ENCODE measurements around the gene MUC15.

MUC15 gene

DNA sequence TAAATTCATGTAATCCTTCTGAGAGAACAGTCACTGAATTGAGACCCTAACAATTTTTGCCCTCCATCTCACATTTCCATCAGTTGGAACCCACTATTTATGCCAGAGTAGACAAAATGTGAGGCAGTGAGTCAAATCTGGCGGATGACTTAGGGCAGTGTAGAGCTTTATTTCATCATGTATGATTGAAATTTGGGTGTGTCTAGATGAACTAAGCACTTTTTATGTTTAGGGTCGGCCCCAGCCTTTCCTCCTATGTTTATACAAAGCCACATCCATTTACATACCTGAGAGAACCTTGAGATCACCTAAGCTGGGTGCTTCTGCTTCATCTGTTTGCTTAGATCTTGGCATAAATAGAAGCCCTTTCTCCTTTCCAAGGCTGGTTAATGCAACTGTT, 15.0 kb upstream of the MUC15 start:
- no peak overlapping the region for H3K4me3 ChIP-seq (replicated peaks; ENCODE audit: low read depth, low read length)
- no peak for DNase-seq (ENCODE audit: extremely low read depth, low read depth)
- TF ChIP-seq, protein P1, sequence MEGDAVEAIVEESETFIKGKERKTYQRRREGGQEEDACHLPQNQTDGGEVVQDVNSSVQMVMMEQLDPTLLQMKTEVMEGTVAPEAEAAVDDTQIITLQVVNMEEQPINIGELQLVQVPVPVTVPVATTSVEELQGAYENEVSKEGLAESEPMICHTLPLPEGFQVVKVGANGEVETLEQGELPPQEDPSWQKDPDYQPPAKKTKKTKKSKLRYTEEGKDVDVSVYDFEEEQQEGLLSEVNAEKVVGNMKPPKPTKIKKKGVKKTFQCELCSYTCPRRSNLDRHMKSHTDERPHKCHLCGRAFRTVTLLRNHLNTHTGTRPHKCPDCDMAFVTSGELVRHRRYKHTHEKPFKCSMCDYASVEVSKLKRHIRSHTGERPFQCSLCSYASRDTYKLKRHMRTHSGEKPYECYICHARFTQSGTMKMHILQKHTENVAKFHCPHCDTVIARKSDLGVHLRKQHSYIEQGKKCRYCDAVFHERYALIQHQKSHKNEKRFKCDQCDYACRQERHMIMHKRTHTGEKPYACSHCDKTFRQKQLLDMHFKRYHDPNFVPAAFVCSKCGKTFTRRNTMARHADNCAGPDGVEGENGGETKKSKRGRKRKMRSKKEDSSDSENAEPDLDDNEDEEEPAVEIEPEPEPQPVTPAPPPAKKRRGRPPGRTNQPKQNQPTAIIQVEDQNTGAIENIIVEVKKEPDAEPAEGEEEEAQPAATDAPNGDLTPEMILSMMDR (IDR thresholded peaks at IDR 0.05; ENCODE audit: low read depth, low read length, missing control alignments), result no peak

DNA sequence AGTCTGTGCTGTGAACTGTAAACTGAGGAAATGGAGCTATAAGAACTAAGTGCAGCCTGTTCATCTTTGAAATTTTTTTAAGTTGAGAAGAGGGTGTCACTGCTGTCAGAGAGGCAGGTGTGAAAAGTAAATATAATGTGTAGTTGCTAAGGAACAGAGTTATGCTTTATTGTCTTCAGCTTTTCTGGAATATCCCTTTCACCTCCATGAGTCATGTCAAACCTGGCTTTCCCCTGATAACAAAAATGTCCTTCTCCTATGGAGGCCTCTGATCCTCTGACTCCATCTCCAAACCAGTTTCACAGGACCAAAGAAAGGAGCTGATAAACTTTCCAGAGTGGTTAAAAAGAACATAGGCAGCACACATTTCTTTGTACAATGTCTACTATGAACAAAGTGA, 12.8 kb upstream of the MUC15 start:
- no peak for DNase-seq (ENCODE audit: extremely low read depth, low read depth)
- TF ChIP-seq, protein P1 (IDR thresholded peaks at IDR 0.05; ENCODE audit: low read depth, low read length, missing control alignments), result no peak

DNA sequence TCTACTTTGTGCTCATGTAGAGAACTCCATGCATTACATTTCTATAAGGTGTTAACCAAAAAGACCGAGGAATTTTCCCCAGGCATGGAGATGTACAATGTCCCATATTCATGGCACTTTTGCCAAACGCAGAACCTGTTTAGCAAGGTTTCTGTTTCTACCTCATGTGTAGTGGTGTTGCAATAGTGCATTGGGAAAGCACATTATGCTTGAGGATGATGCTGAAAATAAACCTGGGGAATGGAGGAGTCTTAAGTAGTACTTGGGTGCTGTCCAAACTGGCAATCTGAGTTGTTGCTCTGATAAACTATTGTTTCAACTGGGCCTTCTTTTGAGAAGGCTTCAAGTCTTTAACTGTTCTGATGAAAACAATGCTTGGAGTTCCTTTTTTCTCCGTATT, 11.5 kb upstream of the MUC15 start:
- TF ChIP-seq, protein P1 (IDR thresholded peaks at IDR 0.05; ENCODE audit: low read depth, low read length, missing control alignments), result no peak
- DNase-seq (ENCODE audit: extremely low read depth, low read depth), result no peak
- H3K4me3 ChIP-seq (replicated peaks; ENCODE audit: low read depth, low read length), result no peak overlapping the region

More for the DNA sequence above, 12.8 kb upstream of the MUC15 start:
- no peak overlapping the region for H3K4me3 ChIP-seq (replicated peaks; ENCODE audit: low read depth, low read length)

DNA sequence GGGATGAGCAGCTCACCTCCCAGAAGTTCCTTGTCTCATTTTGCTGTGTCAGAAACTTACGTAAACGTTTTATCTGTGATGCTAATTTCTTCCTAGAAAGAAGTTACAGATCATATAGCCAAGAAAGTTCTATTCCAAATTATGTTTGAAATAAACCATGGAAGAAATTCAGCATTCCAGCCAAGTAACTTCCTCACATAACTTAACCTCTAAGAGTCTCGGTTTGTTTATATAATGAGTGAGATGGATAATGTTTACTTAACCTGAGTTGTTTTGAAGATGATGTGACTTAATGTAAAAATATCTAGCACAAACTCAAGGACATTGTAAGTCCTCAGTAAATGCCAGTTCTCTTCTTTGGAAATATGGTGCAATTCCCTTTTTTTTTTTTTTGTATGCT, 8.9 kb upstream of the MUC15 start:
- H3K4me3 ChIP-seq (replicated peaks; ENCODE audit: low read depth, low read length), result no peak overlapping the region
- no peak for DNase-seq (ENCODE audit: extremely low read depth, low read depth)
- TF ChIP-seq, protein P1 (IDR thresholded peaks at IDR 0.05; ENCODE audit: low read depth, low read length, missing control alignments), result no peak

DNA sequence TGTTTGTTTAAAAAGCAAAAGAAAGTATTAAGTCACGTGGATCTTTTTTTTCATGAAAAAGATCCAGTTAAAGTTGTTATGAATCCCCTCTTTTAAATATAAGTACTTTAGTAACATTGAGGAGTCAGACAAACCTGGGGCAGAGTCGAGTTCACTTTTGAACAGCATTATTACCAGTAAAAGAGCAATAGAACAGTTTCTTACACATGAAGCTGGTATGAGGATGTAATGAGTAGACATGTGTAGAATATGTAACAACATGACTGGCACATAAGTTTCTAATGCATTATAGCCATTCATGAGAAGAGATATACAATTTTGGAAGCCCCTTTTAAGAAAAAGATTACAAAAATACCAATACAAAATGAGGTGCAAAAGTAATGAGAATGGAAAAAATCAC, 7.6 kb upstream of the MUC15 start:
- no peak for DNase-seq (ENCODE audit: extremely low read depth, low read depth)
- H3K4me3 ChIP-seq (replicated peaks; ENCODE audit: low read depth, low read length), result no peak overlapping the region
- TF ChIP-seq, protein P1 (IDR thresholded peaks at IDR 0.05; ENCODE audit: low read depth, low read length, missing control alignments), result no peak

DNA sequence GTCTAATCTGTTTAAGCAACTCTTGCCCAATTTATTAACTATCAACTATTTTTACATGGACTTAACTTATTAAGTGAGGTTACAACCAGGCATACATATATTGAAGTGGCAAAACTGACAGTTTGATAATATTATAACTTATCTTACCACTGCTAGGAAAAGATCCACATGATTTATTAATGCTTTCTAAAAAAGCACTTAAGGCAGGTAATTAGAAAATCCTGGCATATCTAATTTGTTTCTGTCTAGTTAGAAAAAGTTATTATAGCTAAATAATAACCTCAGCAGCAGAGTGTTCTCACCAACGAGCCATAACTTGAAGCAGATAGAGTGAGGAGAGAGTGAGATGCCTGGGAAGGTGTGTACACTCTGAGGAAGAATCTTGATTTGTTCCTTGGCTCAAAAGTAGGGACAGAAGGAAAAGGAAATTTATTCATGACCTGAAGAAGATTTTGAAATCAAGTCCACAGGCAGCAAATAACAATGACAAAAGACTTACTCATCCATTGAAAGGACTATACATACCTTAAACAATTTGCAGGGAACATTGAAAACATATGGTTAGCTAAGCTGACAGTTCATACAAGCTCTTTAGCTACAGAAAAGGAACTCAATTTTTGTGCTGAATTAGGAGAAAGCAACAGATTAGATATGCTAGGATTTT, 7.1 kb upstream of the MUC15 start:
- DNase-seq (ENCODE audit: extremely low read depth, low read depth), result peak; percentile 10
- TF ChIP-seq, protein P1 (IDR thresholded peaks at IDR 0.05; ENCODE audit: low read depth, low read length, missing control alignments), result no peak
- no peak overlapping the region for H3K4me3 ChIP-seq (replicated peaks; ENCODE audit: low read depth, low read length)

DNA sequence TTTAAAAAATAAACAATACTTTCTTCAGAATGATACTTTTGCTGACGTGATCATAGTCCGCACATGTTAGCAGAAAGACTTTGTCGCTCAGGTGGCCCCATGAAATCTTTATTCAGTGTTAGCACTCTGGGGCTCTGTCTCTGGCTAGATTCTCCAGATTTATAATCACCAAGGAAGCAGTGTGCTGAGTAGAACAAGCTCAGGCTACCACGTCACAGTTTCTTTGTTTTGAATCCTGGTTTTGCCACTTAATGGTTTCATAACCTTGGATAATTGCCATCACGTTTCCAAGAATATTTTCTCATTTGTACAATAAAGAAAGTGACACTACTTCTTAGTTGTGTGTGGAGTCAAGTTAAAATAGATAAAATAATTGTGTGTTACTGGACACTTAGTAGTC, 3.9 kb upstream of the MUC15 start:
- H3K4me3 ChIP-seq (replicated peaks; ENCODE audit: low read depth, low read length), result no peak overlapping the region
- DNase-seq (ENCODE audit: extremely low read depth, low read depth), result no peak
- TF ChIP-seq, protein P1 (IDR thresholded peaks at IDR 0.05; ENCODE audit: low read depth, low read length, missing control alignments), result no peak
